ENCODE measurements around the gene ARHGAP22. TPM values are rescaled to one million over a fixed set of nuclear protein-coding genes. Genes with fewer than 3 reads are reported as not detected.

Gene ARHGAP22
- 27.6 and 33.2 TPM in 2 replicates for total RNA-seq

GRCh38 chr10:48604991-48605508 is at the start of gene ARHGAP22:
Gene ARHGAP22, minus strand, starts transcription at chr10:48605073. Its CDS starts 277 bp downstream, at chr10:48604796.

Other genes with a start within 250 kb of the ARHGAP22 start
- gene WDFY4, start 79.8 kb upstream of the ARHGAP22 start, total RNA-seq, result not detected in 2 replicates

Measured in myometrial cell (primary cell).